H1 (cell line): ENCODE data around the gene STAC2. TPM values are rescaled to one million over a fixed set of nuclear protein-coding genes. Genes with fewer than 3 reads are reported as not detected.

Experiments used
- CTCF ChIA-PET: fragments of 300-600 bp; sonication (Branson Sonifier 250); formaldehyde crosslinking; loops from one replicate; lab custom pipeline; 2021; ENCODE audit not compliant: partially characterized antibody; lab: Charles Lee
- POLR2A ChIA-PET: fragments of 300-600 bp; sonication (Branson Sonifier 250); formaldehyde crosslinking; loops from one replicate; lab custom pipeline; 2021; ENCODE audit warnings: inconsistent platforms; ENCODE audit not compliant: partially characterized antibody; lab: Charles Lee
- DNase-seq, 2 experiments: peaks; one replicate each; pipeline versions ENCODE4 v3.0.0 to v3.0.0-alpha.2; 2010 to 2022; ENCODE audit warnings: low spot score in 2 of 2, low read depth in 1 of 2, mixed read lengths in 1 of 2
- FAIRE-seq: peaks from 2 replicates; lab custom pipeline; 2011; peaks lifted over from hg19 to GRCh38; lab: Jason Lieb, UNC
- H2AFZ ChIP-seq: 2 replicates; pipeline ENCODE4 v1.8.1; 2012; ENCODE audit warnings: low read length, inconsistent platforms
- H2AK5ac ChIP-seq: 2 replicates; pipeline ENCODE4 v1.6.1; 2013; ENCODE audit warnings: low read depth, low read length
- H2BK120ac ChIP-seq: replicated peaks from 2 replicates; pipeline ENCODE3; 2013; ENCODE audit warnings: low read depth, low read length, inconsistent platforms
- H2BK12ac ChIP-seq: 2 replicates; pipeline ENCODE4 v1.6.1; 2013; ENCODE audit warnings: low read depth, low read length
- H2BK15ac ChIP-seq: 2 replicates; pipeline ENCODE4 v1.6.1; 2013; ENCODE audit warnings: low read length
- H2BK20ac ChIP-seq: 2 replicates; pipeline ENCODE4 v1.6.1; 2013; ENCODE audit warnings: low read length
- H2BK5ac ChIP-seq: 2 replicates; pipeline ENCODE4 v1.6.1; 2013; ENCODE audit warnings: low read depth, low read length
- H3K14ac ChIP-seq: 2 replicates; pipeline ENCODE4 v1.6.1; 2013; ENCODE audit warnings: inconsistent platforms; ENCODE audit not compliant: insufficient read length
- H3K18ac ChIP-seq: 2 replicates; pipeline ENCODE4 v1.6.1; 2013; ENCODE audit warnings: low read length; ENCODE audit errors: extremely low read depth
- H3K23ac ChIP-seq: 2 replicates; pipeline ENCODE4 v1.6.1; 2013; ENCODE audit warnings: inconsistent platforms; ENCODE audit not compliant: insufficient read length
- H3K23me2 ChIP-seq: 2 replicates; pipeline ENCODE4 v1.6.1; 2013; ENCODE audit warnings: low read depth, low read length
- H3K27ac ChIP-seq: 2 replicates; pipeline ENCODE4 v1.6.1; 2011; ENCODE audit warnings: low read depth, low read length, inconsistent platforms
- H3K27me3 ChIP-seq, 4 experiments: replicated peaks in 1 of 4; 1 replicate in 1 of 4; 2 replicates in 3 of 4; pipeline versions ENCODE4 v1.6.1 to v1.8.1; 2011 to 2013; ENCODE audit warnings: low read length in 3 of 4, mild to moderate bottlenecking in 3 of 4, inconsistent platforms in 2 of 4, mixed read lengths in 2 of 4, moderate library complexity in 1 of 4; ENCODE audit not compliant: control insufficient read depth in 3 of 4, insufficient read depth in 3 of 4; ENCODE audit errors: extremely low read depth in 1 of 4
- H3K36me3 ChIP-seq, 4 experiments: 2 replicates each; pipeline versions ENCODE4 v1.6.1 to v1.8.1; 2011 to 2013; ENCODE audit warnings: mild to moderate bottlenecking in 4 of 4, low read length in 3 of 4, moderate library complexity in 2 of 4, control low read depth in 1 of 4, inconsistent platforms in 1 of 4; ENCODE audit not compliant: insufficient read depth in 4 of 4, control insufficient read depth in 2 of 4
- H3K4ac ChIP-seq: replicated peaks from 2 replicates; pipeline ENCODE3; 2013; ENCODE audit warnings: low read length, low read depth, mixed read lengths, inconsistent platforms; ENCODE audit not compliant: insufficient read length
- H3K4me1 ChIP-seq, 4 experiments: replicated peaks in 1 of 4; 1 replicate in 1 of 4; 2 replicates in 3 of 4; pipeline versions ENCODE4 v1.6.1 to v1.8.1; 2011 to 2013; ENCODE audit warnings: low read length in 3 of 4, inconsistent platforms in 2 of 4, mixed read lengths in 1 of 4; ENCODE audit not compliant: insufficient read depth in 4 of 4, control insufficient read depth in 3 of 4
- H3K4me2 ChIP-seq, 2 experiments: 2 replicates each; pipeline versions ENCODE4 v1.6.1 to v1.8.1; 2011 to 2013; ENCODE audit warnings: low read depth in 2 of 2, low read length in 2 of 2, control low read depth in 1 of 2, inconsistent platforms in 1 of 2, mild to moderate bottlenecking in 1 of 2; ENCODE audit not compliant: insufficient read depth in 1 of 2
- H3K4me3 ChIP-seq, 4 experiments: fragments of 200-600, 300-600 bp in 1 of 4; sonication (generic), shearing (Covaris generic), sonication (Bioruptor Twin) in 1 of 4; 2 replicates each; pipeline versions ENCODE4 v1.5.1 to v1.8.1; 2011 to 2016; ENCODE audit warnings: low read length in 4 of 4, low read depth in 3 of 4, control low read depth in 2 of 4, inconsistent platforms in 2 of 4, mild to moderate bottlenecking in 2 of 4, mixed read lengths in 1 of 4, moderate library complexity in 1 of 4; ENCODE audit not compliant: insufficient read depth in 2 of 4; ENCODE audit errors: extremely low read depth in 1 of 4
- H3K56ac ChIP-seq: replicated peaks from 2 replicates; pipeline ENCODE3; 2013; ENCODE audit warnings: low read depth, mild to moderate bottlenecking, mixed read lengths, low read length, inconsistent platforms; ENCODE audit not compliant: insufficient read length
- H3K79me1 ChIP-seq: 2 replicates; pipeline ENCODE4 v1.6.1; 2013; ENCODE audit warnings: low read depth, low read length, control low read depth
- H3K79me2 ChIP-seq, 2 experiments: 2 replicates each; pipeline versions ENCODE4 v1.6.1 to v1.8.1; 2012 to 2013; ENCODE audit warnings: low read length in 2 of 2, mild to moderate bottlenecking in 2 of 2, inconsistent platforms in 1 of 2; ENCODE audit not compliant: insufficient read depth in 2 of 2, control insufficient read depth in 1 of 2
- H3K9ac ChIP-seq, 4 experiments: replicated peaks in 1 of 4; 1 replicate in 1 of 4; 2 replicates in 3 of 4; pipeline versions ENCODE4 v1.6.1 to v1.8.1; 2011 to 2013; ENCODE audit warnings: low read depth in 3 of 4, low read length in 3 of 4, control low read depth in 2 of 4, mild to moderate bottlenecking in 2 of 4, moderate library complexity in 2 of 4, inconsistent platforms in 1 of 4; ENCODE audit errors: extremely low read depth in 1 of 4
- H3K9me3 ChIP-seq, 2 experiments: 2 replicates each; pipeline versions ENCODE4 v1.6.1 to v1.8.1; 2012 to 2013; ENCODE audit warnings: mild to moderate bottlenecking in 2 of 2, moderate library complexity in 2 of 2, control low read depth in 1 of 2, inconsistent platforms in 1 of 2, low read depth in 1 of 2, low read length in 1 of 2, mixed read lengths in 1 of 2; ENCODE audit not compliant: insufficient read depth in 2 of 2
- H4K20me1 ChIP-seq, 2 experiments: replicated peaks in 1 of 2; 2 replicates each; pipeline versions ENCODE3 to v1.8.1; 2011 to 2013; ENCODE audit warnings: inconsistent platforms in 2 of 2, low read length in 2 of 2, mild to moderate bottlenecking in 1 of 2; ENCODE audit not compliant: insufficient read depth in 2 of 2, control insufficient read depth in 1 of 2
- H4K5ac ChIP-seq: 2 replicates; pipeline ENCODE4 v1.6.1; 2013; ENCODE audit warnings: low read length, low read depth, mixed read lengths, inconsistent platforms; ENCODE audit not compliant: insufficient read length
- H4K8ac ChIP-seq: 2 replicates; pipeline ENCODE4 v1.8.0; 2013; ENCODE audit warnings: mild to moderate bottlenecking, moderate library complexity, low read length, inconsistent platforms; ENCODE audit not compliant: insufficient read depth; ENCODE audit errors: extremely low read depth
- H4K91ac ChIP-seq: replicated peaks from 2 replicates; pipeline ENCODE3; 2013; ENCODE audit warnings: low read length, mixed read lengths, inconsistent platforms; ENCODE audit not compliant: insufficient read length
- BACH1 ChIP-seq: IDR thresholded peaks from 2 replicates; pipeline ENCODE4 v1.6.1; 2012; ENCODE audit warnings: low read length, improper control_type of control experiment
- CEBPB ChIP-seq: IDR thresholded peaks from 2 replicates; pipeline ENCODE4 v1.6.1; 2012; ENCODE audit warnings: low read depth, low read length
- CHD1 ChIP-seq: IDR thresholded peaks from 2 replicates; pipeline ENCODE4 v1.6.1; 2012; ENCODE audit warnings: low read depth, low read length, improper control_type of control experiment
- GTF2F1 ChIP-seq: IDR thresholded peaks from 2 replicates; pipeline ENCODE4 v1.6.1; 2012; ENCODE audit warnings: low read depth, low read length, improper control_type of control experiment, borderline replicate concordance
- HDAC2 ChIP-seq, 2 experiments: fragments of 300-600 bp in 1 of 2; sonication (generic) in 1 of 2; IDR thresholded peaks; 2 replicates each; pipeline ENCODE4 v1.6.1; 2011 to 2012; ENCODE audit warnings: low read depth in 2 of 2, low read length in 2 of 2, mild to moderate bottlenecking in 2 of 2, moderate library complexity in 2 of 2, borderline replicate concordance in 1 of 2, inconsistent platforms in 1 of 2
- JUND ChIP-seq: IDR thresholded peaks from 2 replicates; pipeline ENCODE4 v1.6.1; 2011; ENCODE audit warnings: mild to moderate bottlenecking, improper control_type of control experiment, low read length
- KDM1A ChIP-seq: fragments of 200-600, 300-600 bp; sonication (generic); IDR thresholded peaks from 2 replicates; pipeline ENCODE4 v1.7.1; 2016; ENCODE audit warnings: mild to moderate bottlenecking, low read length, borderline replicate concordance
- MAFK ChIP-seq: IDR thresholded peaks from 2 replicates; pipeline ENCODE4 v1.6.1; 2012; ENCODE audit warnings: low read depth, mild to moderate bottlenecking, improper control_type of control experiment, low read length
- SP1 ChIP-seq: IDR thresholded peaks from 2 replicates; pipeline ENCODE4 v1.6.1; 2011; ENCODE audit warnings: low read depth, low read length
- USF2 ChIP-seq: IDR thresholded peaks from 2 replicates; pipeline ENCODE4 v1.6.1; 2011; ENCODE audit warnings: low read length, improper control_type of control experiment
- WGBS, 2 experiments: shearing (Covaris generic) in 1 of 2; methylation state at CpG; one replicate each; pipeline versions ENCODE4 v1.1.6 to v1.1.7; 2013 to 2015; ENCODE audit warnings: low lambda C conversion rate in 2 of 2, mixed read lengths in 2 of 2, inconsistent platforms in 1 of 2, low coverage in 1 of 2, missing lambda C conversion rate in 1 of 2; ENCODE audit not compliant: insufficient replicate concordance in 2 of 2, insufficient coverage in 1 of 2, insufficient read length in 1 of 2; ENCODE audit errors: extremely low coverage in 1 of 2, missing lambda C conversion rate in 1 of 2; 5-methylcytosine and 5-hydroxymethylcytosine counted together
- polyA plus RNA-seq, 7 experiments: library from polyadenylated mRNA; depleted of rRNA in 3 of 7; stranded (reverse) in 5 of 7; unstranded in 2 of 7; fragments of >200 nt in 5 of 7; fragments of 200-250 nt in 2 of 7; gene quantifications; 1 replicate in 5 of 7; 2 replicates in 1 of 7; 4 replicates in 1 of 7; pipeline versions ENCODE4 v1.2.1 to v1.2.3, GENCODE V29; 2011 to 2013; ENCODE audit warnings: missing spikeins in 2 of 7, mixed read lengths in 2 of 7
- total RNA-seq: library from RNA; stranded (reverse); fragmentation: NEBNext Ultra II Directional; extraction: Animal tissue kit (Norgen Biotek cat#: 25700); gene quantifications from 2 replicates; pipeline ENCODE4 v1.2.1, GENCODE V29; 2021
- TF ChIP-seq, protein P1 (sequence below): IDR thresholded peaks from 2 replicates; pipeline ENCODE4 v1.6.1; 2012; ENCODE audit warnings: inconsistent platforms

Gene STAC2
- total and polyA plus RNA-seq, 2 of the 8 experiments (the other 6 are each of a cell fraction or from before 2014, with no cell fraction given), result 1.5 to 6.0 TPM

- H3K27ac ChIP-seq, result no peak overlapping the region
- H3K36me3 ChIP-seq, result no peaks in the 10 kb centered on the region
- no peak for FAIRE-seq
- no peak overlapping the region for H3K9ac ChIP-seq
- H3K14ac ChIP-seq, result no peak overlapping the region
- no peak overlapping the region for H3K4me2 ChIP-seq
- no peak overlapping the region for H2AFZ ChIP-seq
- H3K4me1 ChIP-seq, result peaks cover 0 to 7% (median 5%) of the 10 kb centered on the region in 4 experiments; a peak in 6 of 7 replicates
- peak overlapping the region; percentile 86 for H4K8ac ChIP-seq
- no peaks in the 10 kb centered on the region for H3K27me3 ChIP-seq
- H2BK12ac ChIP-seq, result no peak overlapping the region
- H3K23ac ChIP-seq, result no peak overlapping the region
- no peak overlapping the region for H2BK15ac ChIP-seq
- H3K4ac ChIP-seq, result no peak overlapping the region
- ChIA-PET CTCF (interaction anchor here (0.6 to 21.2 kb wide), 19 partner anchors 9 to 460 kb away, joined by 3 to 982 read pairs (median 6); partner anchors contain the start of genes ARL5C, RPL19 and STAC2), POLR2A (interaction anchor here (1.1 to 3.9 kb wide), 6 partner anchors 16 to 37 kb away, joined by 3 to 29 read pairs (median 10); partner anchors contain the start of gene RPL19)
- H4K91ac ChIP-seq, result no peak overlapping the region
- 79% methylated on average over 6 of the region's 6 CpGs; no CpG with 5 or more reads in 1 of the 2 experiments for WGBS, 2 experiments
- H2BK5ac ChIP-seq, result no peak overlapping the region
- H2BK120ac ChIP-seq, result no peak overlapping the region
- H3K23me2 ChIP-seq, result peaks cover 2% of the 10 kb centered on the region; the same call in 1 of the 2 replicates
- no peak overlapping the region for H3K4me3 ChIP-seq
- no peak overlapping the region for H4K5ac ChIP-seq
- H2BK20ac ChIP-seq, result no peak overlapping the region
- H3K79me1 ChIP-seq, result no peaks in the 10 kb centered on the region
- H3K56ac ChIP-seq, result no peak overlapping the region
- H3K9me3 ChIP-seq, result no peaks in the 10 kb centered on the region
- no peaks in the 10 kb centered on the region for H4K20me1 ChIP-seq
- H3K18ac ChIP-seq, result no peak overlapping the region
- no peaks in the 10 kb centered on the region for H3K79me2 ChIP-seq
- no peak overlapping the region for H2AK5ac ChIP-seq
- DNase-seq, result no peak
- TF ChIP-seq JUND, result no peak
- TF ChIP-seq SP1, result no peak
- TF ChIP-seq MAFK, result no peak
- TF ChIP-seq, protein P1, sequence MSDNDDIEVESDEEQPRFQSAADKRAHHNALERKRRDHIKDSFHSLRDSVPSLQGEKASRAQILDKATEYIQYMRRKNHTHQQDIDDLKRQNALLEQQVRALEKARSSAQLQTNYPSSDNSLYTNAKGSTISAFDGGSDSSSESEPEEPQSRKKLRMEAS, result no peak
- TF ChIP-seq CEBPB, result no peak
- TF ChIP-seq GTF2F1, result no peak
- TF ChIP-seq USF2, result no peak
- TF ChIP-seq KDM1A, result no peak
- no peak for TF ChIP-seq BACH1
- no peak for TF ChIP-seq CHD1
- no peak for TF ChIP-seq HDAC2 (IDR thresholded peaks at IDR 0.05; ENCODE audit: borderline replicate concordance in 1 of 2, low read depth in 2 of 2, low read length in 2 of 2)
Measured at GRCh38 chr17:39236981-39237441, 11.3 kb upstream of the STAC2 start.
